ENCODE results near the gene MME. TPM values are rescaled to one million over a fixed set of nuclear protein-coding genes. Genes with fewer than 3 reads are reported as not detected.

Gene MME
- total RNA-seq, 1 donor: 102 TPM

DNA sequence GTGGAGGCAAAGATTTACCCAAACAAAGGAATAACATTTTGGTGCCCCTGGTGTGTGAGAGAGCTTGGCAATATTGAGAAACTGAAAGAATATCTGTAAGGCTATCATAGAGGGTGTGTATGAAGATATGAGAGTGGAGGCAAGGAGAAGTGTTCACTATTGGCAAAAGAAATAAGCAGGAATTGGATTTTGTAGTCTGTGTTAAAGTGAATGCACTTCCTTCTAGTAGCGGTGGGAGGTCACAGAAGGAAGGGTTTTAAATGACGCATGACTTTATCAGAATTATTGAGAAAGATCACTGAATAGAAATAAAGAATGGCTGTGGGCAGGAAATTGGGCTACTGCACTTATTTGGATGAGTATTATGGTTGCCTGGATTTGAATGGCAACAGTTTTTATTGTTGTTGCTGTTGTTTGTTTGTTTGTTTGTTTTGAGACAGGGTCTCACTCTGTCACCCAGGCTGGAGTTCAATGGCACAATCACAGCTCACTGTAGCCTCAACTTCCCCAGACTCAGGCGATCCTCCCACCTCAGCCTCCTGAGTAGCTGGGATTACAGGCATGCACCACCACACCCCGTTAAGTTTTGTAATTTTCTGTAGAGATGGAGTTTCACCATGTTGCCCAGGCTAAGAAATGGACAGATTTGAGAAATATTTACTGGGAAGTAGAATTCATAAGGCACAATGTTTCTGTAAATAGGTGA is 16.3 kb downstream of the MME start:
- H3K4me2 ChIP-seq (ENCODE audit: insufficient read depth, low read length): no peak overlapping the region
- no peak overlapping the region for H3K4me3 ChIP-seq (ENCODE audit: insufficient read depth, low read length)
- no peak overlapping the region for H3K27ac ChIP-seq (ENCODE audit: low read depth, low read length)
- no peaks in the 10 kb centered on the region for H3K36me3 ChIP-seq (ENCODE audit: insufficient read depth, low read length)
- no peaks in the 10 kb centered on the region for H4K20me1 ChIP-seq (ENCODE audit: insufficient read depth, low read length)
- H3K27me3 ChIP-seq (ENCODE audit: insufficient read depth, low read length): no peaks in the 10 kb centered on the region
- H2AFZ ChIP-seq (ENCODE audit: low read length): no peak overlapping the region
- TF ChIP-seq, protein P1, sequence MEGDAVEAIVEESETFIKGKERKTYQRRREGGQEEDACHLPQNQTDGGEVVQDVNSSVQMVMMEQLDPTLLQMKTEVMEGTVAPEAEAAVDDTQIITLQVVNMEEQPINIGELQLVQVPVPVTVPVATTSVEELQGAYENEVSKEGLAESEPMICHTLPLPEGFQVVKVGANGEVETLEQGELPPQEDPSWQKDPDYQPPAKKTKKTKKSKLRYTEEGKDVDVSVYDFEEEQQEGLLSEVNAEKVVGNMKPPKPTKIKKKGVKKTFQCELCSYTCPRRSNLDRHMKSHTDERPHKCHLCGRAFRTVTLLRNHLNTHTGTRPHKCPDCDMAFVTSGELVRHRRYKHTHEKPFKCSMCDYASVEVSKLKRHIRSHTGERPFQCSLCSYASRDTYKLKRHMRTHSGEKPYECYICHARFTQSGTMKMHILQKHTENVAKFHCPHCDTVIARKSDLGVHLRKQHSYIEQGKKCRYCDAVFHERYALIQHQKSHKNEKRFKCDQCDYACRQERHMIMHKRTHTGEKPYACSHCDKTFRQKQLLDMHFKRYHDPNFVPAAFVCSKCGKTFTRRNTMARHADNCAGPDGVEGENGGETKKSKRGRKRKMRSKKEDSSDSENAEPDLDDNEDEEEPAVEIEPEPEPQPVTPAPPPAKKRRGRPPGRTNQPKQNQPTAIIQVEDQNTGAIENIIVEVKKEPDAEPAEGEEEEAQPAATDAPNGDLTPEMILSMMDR (IDR thresholded peaks at IDR 0.05; ENCODE audit: extremely low read depth, low read depth, low read length): no peak
- H3K4me1 ChIP-seq (ENCODE audit: insufficient read depth, low read length): peaks cover 4% of the 10 kb centered on the region
- no peaks in the 10 kb centered on the region for H3K79me2 ChIP-seq (ENCODE audit: insufficient read depth, low read length)
- no peak for DNase-seq (ENCODE audit: insufficient read length, low spot score, missing footprints)
- no peaks in the 10 kb centered on the region for H3K9me3 ChIP-seq (ENCODE audit: low read depth, low read length)

DNA sequence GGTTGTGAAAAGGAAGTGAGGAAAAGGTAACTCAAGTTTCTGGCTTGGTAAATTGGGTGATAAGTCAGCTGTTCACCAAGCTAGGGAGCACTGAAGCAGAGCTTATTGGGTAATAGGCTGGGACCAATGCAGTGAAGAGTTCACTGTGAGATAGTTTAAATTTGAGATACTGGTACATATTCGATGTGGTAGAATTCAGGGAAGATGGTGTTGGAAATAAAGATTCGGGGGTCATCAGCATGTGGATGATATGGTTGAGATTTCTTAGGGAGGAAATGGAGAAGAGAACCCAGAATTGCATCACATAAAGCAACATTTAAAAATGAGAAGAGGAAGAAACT is 16.9 kb downstream of the MME start:
- no peaks in the 10 kb centered on the region for H4K20me1 ChIP-seq (ENCODE audit: insufficient read depth, low read length)
- H3K79me2 ChIP-seq (ENCODE audit: insufficient read depth, low read length): no peaks in the 10 kb centered on the region
- H3K27me3 ChIP-seq (ENCODE audit: insufficient read depth, low read length): no peaks in the 10 kb centered on the region
- no peak overlapping the region for H3K27ac ChIP-seq (ENCODE audit: low read depth, low read length)
- H3K9me3 ChIP-seq (ENCODE audit: low read depth, low read length): no peaks in the 10 kb centered on the region
- TF ChIP-seq, protein P1 (IDR thresholded peaks at IDR 0.05; ENCODE audit: extremely low read depth, low read depth, low read length): no peak
- no peak overlapping the region for H3K4me3 ChIP-seq (ENCODE audit: insufficient read depth, low read length)
- no peaks in the 10 kb centered on the region for H3K36me3 ChIP-seq (ENCODE audit: insufficient read depth, low read length)
- peaks cover 7% of the 10 kb centered on the region for H3K4me1 ChIP-seq (ENCODE audit: insufficient read depth, low read length)
- no peak overlapping the region for H3K4me2 ChIP-seq (ENCODE audit: insufficient read depth, low read length)
- no peak overlapping the region for H2AFZ ChIP-seq (ENCODE audit: low read length)
- no peak for DNase-seq (ENCODE audit: insufficient read length, low spot score, missing footprints)

DNA sequence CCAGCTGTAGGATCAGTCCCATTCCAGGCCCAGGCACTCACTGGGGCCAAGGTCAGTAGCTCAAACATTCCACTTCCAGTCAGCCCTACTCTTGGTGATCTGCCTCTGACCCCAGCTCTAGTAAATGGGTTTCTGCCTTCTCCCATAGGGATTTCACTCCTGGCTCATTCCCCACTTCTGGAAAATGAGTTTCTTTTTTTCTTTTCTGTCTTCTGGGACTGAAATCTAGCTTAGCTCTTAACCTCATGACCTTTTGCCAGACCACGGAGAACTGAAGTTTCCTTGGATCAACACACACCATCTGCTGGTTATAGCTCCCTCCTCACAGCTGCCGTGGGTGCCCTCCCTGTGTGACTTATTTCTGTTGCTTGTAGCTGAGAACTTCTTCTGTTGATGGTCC is 21.3 kb downstream of the MME start:
- no peaks in the 10 kb centered on the region for H4K20me1 ChIP-seq (ENCODE audit: insufficient read depth, low read length)
- H3K9me3 ChIP-seq (ENCODE audit: low read depth, low read length): no peaks in the 10 kb centered on the region
- TF ChIP-seq, protein P1 (IDR thresholded peaks at IDR 0.05; ENCODE audit: extremely low read depth, low read depth, low read length): no peak
- H3K4me2 ChIP-seq (ENCODE audit: insufficient read depth, low read length): peak overlapping the region; percentile 32
- no peak overlapping the region for H3K27ac ChIP-seq (ENCODE audit: low read depth, low read length)
- H2AFZ ChIP-seq (ENCODE audit: low read length): peak overlapping the region; percentile 36
- H3K4me1 ChIP-seq (ENCODE audit: insufficient read depth, low read length): peaks cover 15% of the 10 kb centered on the region
- no peaks in the 10 kb centered on the region for H3K27me3 ChIP-seq (ENCODE audit: insufficient read depth, low read length)
- no peak for DNase-seq (ENCODE audit: insufficient read length, low spot score, missing footprints)
- H3K4me3 ChIP-seq (ENCODE audit: insufficient read depth, low read length): peak overlapping the region; percentile 12
- no peaks in the 10 kb centered on the region for H3K79me2 ChIP-seq (ENCODE audit: insufficient read depth, low read length)
- H3K36me3 ChIP-seq (ENCODE audit: insufficient read depth, low read length): no peaks in the 10 kb centered on the region

DNA sequence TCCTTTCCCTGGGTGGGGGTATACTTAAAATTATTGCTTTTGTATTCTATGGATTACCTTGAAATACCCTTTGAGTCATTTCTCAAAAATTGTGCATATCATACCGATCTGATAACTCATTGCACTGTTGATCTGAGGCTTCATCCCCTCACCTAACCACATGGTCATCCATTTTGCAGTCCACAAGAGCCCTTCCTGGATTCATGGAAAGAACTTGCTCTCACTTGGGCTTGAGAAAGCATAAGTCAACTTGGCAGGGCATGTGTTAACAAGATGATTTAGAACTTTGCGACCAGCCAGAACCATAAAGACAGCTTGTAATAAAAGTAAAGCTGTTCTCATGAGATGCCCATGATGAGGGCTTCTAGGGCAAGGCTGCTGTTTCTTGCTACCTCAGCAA is 22.2 kb downstream of the MME start:
- H4K20me1 ChIP-seq (ENCODE audit: insufficient read depth, low read length): no peaks in the 10 kb centered on the region
- H3K4me1 ChIP-seq (ENCODE audit: insufficient read depth, low read length): peaks cover 15% of the 10 kb centered on the region
- H3K4me3 ChIP-seq (ENCODE audit: insufficient read depth, low read length): no peak overlapping the region
- no peaks in the 10 kb centered on the region for H3K36me3 ChIP-seq (ENCODE audit: insufficient read depth, low read length)
- no peak overlapping the region for H2AFZ ChIP-seq (ENCODE audit: low read length)
- peaks cover 3% of the 10 kb centered on the region for H3K79me2 ChIP-seq (ENCODE audit: insufficient read depth, low read length)
- no peak overlapping the region for H3K4me2 ChIP-seq (ENCODE audit: insufficient read depth, low read length)
- TF ChIP-seq, protein P1 (IDR thresholded peaks at IDR 0.05; ENCODE audit: extremely low read depth, low read depth, low read length): no peak
- H3K9me3 ChIP-seq (ENCODE audit: low read depth, low read length): no peaks in the 10 kb centered on the region
- no peaks in the 10 kb centered on the region for H3K27me3 ChIP-seq (ENCODE audit: insufficient read depth, low read length)
- H3K27ac ChIP-seq (ENCODE audit: low read depth, low read length): no peak overlapping the region
- DNase-seq (ENCODE audit: insufficient read length, low spot score, missing footprints): no peak
